SK-N-SH treated with all-trans-retinoic acid at 6 μM for 48 hours (cell line): ENCODE data around the gene CLEC5A.

Experiments
- ATAC-seq: fragments of 200-7000 bp; cut with Tn5 transposase; 3 replicates; pipeline ENCODE4 v1.9.1; 2020; ENCODE audit warnings: mild to moderate bottlenecking, moderate library complexity
- ARNTL ChIP-seq: fragments of 450-650 bp; formaldehyde crosslinking; IDR thresholded peaks from 2 replicates; pipeline ENCODE4 v1.5.0; 2020; ENCODE audit warnings: low read depth, mild to moderate bottlenecking, moderate library complexity, borderline replicate concordance
- BACH2 ChIP-seq: fragments of 250-450 bp; sonication (Bioruptor Pico); IDR thresholded peaks from 2 replicates; pipeline ENCODE4 v1.9.0; 2021; ENCODE audit warnings: mild to moderate bottlenecking, borderline replicate concordance
- CSDC2 ChIP-seq: fragments of 250-450 bp; sonication (Bioruptor Pico); IDR thresholded peaks from 2 replicates; pipeline ENCODE4 v1.5.0; 2020; ENCODE audit warnings: mild to moderate bottlenecking, moderate library complexity
- ISL1 ChIP-seq: fragments of 250-450 bp; sonication (Bioruptor Pico); IDR thresholded peaks from 2 replicates; pipeline ENCODE4 v2.1.2; 2022; ENCODE audit warnings: mild to moderate bottlenecking, moderate library complexity
- OSR1 ChIP-seq: fragments of 250-450 bp; sonication (Bioruptor Pico); IDR thresholded peaks from 2 replicates; pipeline ENCODE4 v1.8.0; 2022; ENCODE audit warnings: moderate library complexity, mild to moderate bottlenecking, inconsistent platforms
- PPARA ChIP-seq: fragments of 250-450 bp; sonication (Bioruptor Pico); IDR thresholded peaks from 2 replicates; pipeline ENCODE4 v1.5.0; 2020; ENCODE audit warnings: mild to moderate bottlenecking, borderline replicate concordance
- RARB ChIP-seq: fragments of 250-450 bp; sonication (Bioruptor Pico); IDR thresholded peaks from 2 replicates; pipeline ENCODE4 v1.8.0; 2021; ENCODE audit warnings: mild to moderate bottlenecking, moderate library complexity
- TCF4 ChIP-seq: fragments of 250-450 bp; sonication (Bioruptor Pico); IDR thresholded peaks from 2 replicates; pipeline ENCODE4 v1.8.0; 2021; ENCODE audit warnings: mild to moderate bottlenecking, moderate library complexity, borderline replicate concordance
- ZC3H10 ChIP-seq: fragments of 250-450 bp; sonication (Bioruptor Pico); IDR thresholded peaks from 2 replicates; pipeline ENCODE4 v1.5.1; 2021; ENCODE audit warnings: mild to moderate bottlenecking, moderate library complexity
- ZFP30 ChIP-seq: fragments of 450-650 bp; formaldehyde crosslinking; IDR thresholded peaks from 2 replicates; pipeline ENCODE4 v1.5.0; 2022; ENCODE audit warnings: mild to moderate bottlenecking, moderate library complexity
- ZNF8 ChIP-seq: fragments of 450-650 bp; formaldehyde crosslinking; IDR thresholded peaks from 2 replicates; pipeline ENCODE4 v1.5.0; 2020; ENCODE audit warnings: mild to moderate bottlenecking, moderate library complexity
- TF ChIP-seq, protein P1 (sequence below): fragments of 250-450 bp; sonication (Bioruptor Pico); IDR thresholded peaks from 2 replicates; pipeline ENCODE4 v1.8.0; 2021; ENCODE audit warnings: low read depth, mild to moderate bottlenecking, moderate library complexity, borderline replicate concordance
- TF ChIP-seq, protein P2 (sequence below): fragments of 250-450 bp; sonication (Bioruptor Pico); IDR thresholded peaks from 2 replicates; pipeline ENCODE4 v1.8.0; 2020; ENCODE audit warnings: mild to moderate bottlenecking, moderate library complexity, borderline replicate concordance
- TF ChIP-seq, protein P3 (sequence below): fragments of 250-450 bp; sonication (Bioruptor Pico); IDR thresholded peaks from 2 replicates; pipeline ENCODE4 v1.5.1; 2020; ENCODE audit warnings: low read depth, mild to moderate bottlenecking, moderate library complexity
- TF ChIP-seq, protein P4 (sequence below): fragments of 250-450 bp; sonication (Bioruptor Pico); IDR thresholded peaks from 2 replicates; pipeline ENCODE4 v1.5.1; 2021; ENCODE audit warnings: mild to moderate bottlenecking, moderate library complexity
- TF ChIP-seq, protein P5 (sequence below): fragments of 250-450 bp; sonication (Bioruptor Pico); IDR thresholded peaks from 2 replicates; pipeline ENCODE4 v1.5.0; 2020; ENCODE audit warnings: mild to moderate bottlenecking, moderate library complexity

CLEC5A gene

DNA sequence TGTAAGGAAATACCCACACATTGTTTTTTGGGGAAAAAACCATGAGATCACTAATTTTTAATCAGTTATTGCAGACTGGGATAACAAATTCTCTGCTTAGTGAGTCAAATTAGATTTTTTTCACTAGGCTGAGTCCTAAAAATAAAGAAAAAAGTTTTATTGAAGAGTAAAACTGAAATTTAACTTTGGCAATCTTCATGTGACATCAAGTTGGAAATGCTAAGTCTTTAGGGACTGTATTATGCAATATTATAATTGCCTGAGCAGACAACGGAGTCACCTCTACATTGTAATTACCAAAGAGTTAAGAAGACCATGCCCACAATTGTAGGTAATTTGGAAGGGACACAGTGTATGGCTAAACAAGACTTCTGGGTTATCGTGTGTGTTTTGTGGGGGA, 2.2 kb upstream of the CLEC5A start (continued):
- TF ChIP-seq, protein P1, sequence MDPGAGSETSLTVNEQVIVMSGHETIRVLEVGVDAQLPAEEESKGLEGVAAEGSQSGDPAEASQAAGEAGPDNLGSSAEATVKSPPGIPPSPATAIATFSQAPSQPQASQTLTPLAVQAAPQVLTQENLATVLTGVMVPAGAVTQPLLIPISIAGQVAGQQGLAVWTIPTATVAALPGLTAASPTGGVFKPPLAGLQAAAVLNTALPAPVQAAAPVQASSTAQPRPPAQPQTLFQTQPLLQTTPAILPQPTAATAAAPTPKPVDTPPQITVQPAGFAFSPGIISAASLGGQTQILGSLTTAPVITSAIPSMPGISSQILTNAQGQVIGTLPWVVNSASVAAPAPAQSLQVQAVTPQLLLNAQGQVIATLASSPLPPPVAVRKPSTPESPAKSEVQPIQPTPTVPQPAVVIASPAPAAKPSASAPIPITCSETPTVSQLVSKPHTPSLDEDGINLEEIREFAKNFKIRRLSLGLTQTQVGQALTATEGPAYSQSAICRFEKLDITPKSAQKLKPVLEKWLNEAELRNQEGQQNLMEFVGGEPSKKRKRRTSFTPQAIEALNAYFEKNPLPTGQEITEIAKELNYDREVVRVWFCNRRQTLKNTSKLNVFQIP: no peak
- TF ChIP-seq ISL1 (CRISPR knock-in tag): no peak
- no peak for TF ChIP-seq ZNF8

DNA sequence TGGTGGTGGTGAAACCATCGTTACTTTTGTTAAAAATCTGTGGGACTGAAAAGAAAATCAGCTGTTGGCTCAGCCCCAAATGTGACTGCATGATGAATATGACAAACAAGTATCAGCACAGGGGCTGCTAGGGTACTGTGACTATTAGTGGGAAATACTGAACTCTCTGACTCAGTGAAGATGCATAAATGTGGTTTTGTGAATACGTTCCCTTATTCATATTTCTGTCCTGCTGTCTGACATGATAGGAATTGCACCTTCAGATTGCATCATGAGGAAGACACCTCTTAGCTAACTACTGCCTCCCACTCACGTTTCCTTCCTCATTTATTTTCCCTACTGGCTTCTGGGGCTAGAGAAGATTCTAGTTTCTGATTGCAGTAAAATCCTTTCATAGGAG, 1.4 kb downstream of the CLEC5A start:
- no peak for ATAC-seq
- no peak for TF ChIP-seq PPARA (CRISPR knock-in tag)
- TF ChIP-seq ISL1 (CRISPR knock-in tag): no peak
- TF ChIP-seq, protein P2, sequence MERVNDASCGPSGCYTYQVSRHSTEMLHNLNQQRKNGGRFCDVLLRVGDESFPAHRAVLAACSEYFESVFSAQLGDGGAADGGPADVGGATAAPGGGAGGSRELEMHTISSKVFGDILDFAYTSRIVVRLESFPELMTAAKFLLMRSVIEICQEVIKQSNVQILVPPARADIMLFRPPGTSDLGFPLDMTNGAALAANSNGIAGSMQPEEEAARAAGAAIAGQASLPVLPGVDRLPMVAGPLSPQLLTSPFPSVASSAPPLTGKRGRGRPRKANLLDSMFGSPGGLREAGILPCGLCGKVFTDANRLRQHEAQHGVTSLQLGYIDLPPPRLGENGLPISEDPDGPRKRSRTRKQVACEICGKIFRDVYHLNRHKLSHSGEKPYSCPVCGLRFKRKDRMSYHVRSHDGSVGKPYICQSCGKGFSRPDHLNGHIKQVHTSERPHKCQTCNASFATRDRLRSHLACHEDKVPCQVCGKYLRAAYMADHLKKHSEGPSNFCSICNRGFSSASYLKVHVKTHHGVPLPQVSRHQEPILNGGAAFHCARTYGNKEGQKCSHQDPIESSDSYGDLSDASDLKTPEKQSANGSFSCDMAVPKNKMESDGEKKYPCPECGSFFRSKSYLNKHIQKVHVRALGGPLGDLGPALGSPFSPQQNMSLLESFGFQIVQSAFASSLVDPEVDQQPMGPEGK: no peak
- TF ChIP-seq, protein P3, sequence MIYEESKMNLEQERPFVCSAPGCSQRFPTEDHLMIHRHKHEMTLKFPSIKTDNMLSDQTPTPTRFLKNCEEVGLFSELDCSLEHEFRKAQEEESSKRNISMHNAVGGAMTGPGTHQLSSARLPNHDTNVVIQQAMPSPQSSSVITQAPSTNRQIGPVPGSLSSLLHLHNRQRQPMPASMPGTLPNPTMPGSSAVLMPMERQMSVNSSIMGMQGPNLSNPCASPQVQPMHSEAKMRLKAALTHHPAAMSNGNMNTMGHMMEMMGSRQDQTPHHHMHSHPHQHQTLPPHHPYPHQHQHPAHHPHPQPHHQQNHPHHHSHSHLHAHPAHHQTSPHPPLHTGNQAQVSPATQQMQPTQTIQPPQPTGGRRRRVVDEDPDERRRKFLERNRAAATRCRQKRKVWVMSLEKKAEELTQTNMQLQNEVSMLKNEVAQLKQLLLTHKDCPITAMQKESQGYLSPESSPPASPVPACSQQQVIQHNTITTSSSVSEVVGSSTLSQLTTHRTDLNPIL (CRISPR knock-in tag): no peak
- no peak for TF ChIP-seq RARB (CRISPR knock-in tag)
- TF ChIP-seq ZC3H10 (CRISPR knock-in tag): no peak
- TF ChIP-seq TCF4: no peak
- TF ChIP-seq ZNF8: no peak
- no peak for TF ChIP-seq ZFP30 (CRISPR knock-in tag)
- TF ChIP-seq, protein P4, sequence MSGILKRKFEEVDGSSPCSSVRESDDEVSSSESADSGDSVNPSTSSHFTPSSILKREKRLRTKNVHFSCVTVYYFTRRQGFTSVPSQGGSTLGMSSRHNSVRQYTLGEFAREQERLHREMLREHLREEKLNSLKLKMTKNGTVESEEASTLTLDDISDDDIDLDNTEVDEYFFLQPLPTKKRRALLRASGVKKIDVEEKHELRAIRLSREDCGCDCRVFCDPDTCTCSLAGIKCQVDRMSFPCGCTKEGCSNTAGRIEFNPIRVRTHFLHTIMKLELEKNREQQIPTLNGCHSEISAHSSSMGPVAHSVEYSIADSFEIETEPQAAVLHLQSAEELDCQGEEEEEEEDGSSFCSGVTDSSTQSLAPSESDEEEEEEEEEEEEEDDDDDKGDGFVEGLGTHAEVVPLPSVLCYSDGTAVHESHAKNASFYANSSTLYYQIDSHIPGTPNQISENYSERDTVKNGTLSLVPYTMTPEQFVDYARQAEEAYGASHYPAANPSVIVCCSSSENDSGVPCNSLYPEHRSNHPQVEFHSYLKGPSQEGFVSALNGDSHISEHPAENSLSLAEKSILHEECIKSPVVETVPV (CRISPR knock-in tag): no peak
- no peak for TF ChIP-seq ARNTL (CRISPR knock-in tag)
- no peak for TF ChIP-seq OSR1 (CRISPR knock-in tag)
- no peak for TF ChIP-seq CSDC2 (CRISPR knock-in tag)
- TF ChIP-seq, protein P1: no peak

DNA sequence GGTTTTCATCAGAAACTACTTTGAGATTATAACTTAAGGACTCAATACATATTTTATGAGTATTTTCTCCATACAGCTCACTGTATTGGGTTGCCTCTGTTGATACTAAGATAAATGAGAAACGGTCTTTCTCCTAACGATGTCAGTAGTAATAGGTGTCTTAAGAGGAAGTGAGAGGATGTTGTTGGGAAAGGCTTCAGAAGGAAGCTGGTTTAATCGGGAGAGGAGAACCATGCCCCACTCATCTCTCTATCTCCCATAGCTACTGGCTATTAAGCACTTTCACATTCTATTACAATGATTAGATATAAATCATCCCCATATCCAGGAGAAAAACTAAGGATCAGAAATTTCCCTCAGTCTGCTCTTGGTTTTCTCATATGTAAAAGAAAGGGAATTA, 2.0 kb downstream of the CLEC5A start:
- ATAC-seq: no peak
- no peak for TF ChIP-seq OSR1 (CRISPR knock-in tag)
- no peak for TF ChIP-seq ARNTL (CRISPR knock-in tag)
- TF ChIP-seq, protein P2: no peak
- TF ChIP-seq BACH2: no peak
- no peak for TF ChIP-seq ZC3H10 (CRISPR knock-in tag)
- TF ChIP-seq, protein P1: no peak

DNA sequence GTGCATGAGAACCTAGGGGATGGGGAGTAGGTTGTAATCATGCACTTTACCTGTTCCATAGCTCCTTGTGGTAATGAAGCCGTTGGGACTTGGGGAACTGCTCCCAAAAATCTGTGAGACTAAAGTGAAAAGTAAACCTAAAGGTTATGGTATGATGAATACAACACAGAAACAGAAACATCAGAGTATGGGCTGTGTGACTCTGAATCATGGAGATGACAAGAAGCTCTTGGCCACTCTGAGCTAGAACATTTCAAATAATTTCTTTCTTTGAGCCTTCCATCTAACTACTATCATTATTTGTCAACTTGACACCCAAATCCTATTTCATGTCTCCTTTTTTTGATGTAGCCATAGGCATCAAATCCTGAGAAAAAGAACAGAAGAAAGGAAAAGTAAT, 2.9 kb downstream of the CLEC5A start:
- ATAC-seq: no peak
- TF ChIP-seq ZNF8 (no peak), ZC3H10 (CRISPR knock-in tag) (no peak), CSDC2 (CRISPR knock-in tag) (no peak), OSR1 (CRISPR knock-in tag) (no peak)
- TF ChIP-seq, protein P3 (CRISPR knock-in tag): no peak
- TF ChIP-seq, protein P2: no peak
- TF ChIP-seq, protein P5, sequence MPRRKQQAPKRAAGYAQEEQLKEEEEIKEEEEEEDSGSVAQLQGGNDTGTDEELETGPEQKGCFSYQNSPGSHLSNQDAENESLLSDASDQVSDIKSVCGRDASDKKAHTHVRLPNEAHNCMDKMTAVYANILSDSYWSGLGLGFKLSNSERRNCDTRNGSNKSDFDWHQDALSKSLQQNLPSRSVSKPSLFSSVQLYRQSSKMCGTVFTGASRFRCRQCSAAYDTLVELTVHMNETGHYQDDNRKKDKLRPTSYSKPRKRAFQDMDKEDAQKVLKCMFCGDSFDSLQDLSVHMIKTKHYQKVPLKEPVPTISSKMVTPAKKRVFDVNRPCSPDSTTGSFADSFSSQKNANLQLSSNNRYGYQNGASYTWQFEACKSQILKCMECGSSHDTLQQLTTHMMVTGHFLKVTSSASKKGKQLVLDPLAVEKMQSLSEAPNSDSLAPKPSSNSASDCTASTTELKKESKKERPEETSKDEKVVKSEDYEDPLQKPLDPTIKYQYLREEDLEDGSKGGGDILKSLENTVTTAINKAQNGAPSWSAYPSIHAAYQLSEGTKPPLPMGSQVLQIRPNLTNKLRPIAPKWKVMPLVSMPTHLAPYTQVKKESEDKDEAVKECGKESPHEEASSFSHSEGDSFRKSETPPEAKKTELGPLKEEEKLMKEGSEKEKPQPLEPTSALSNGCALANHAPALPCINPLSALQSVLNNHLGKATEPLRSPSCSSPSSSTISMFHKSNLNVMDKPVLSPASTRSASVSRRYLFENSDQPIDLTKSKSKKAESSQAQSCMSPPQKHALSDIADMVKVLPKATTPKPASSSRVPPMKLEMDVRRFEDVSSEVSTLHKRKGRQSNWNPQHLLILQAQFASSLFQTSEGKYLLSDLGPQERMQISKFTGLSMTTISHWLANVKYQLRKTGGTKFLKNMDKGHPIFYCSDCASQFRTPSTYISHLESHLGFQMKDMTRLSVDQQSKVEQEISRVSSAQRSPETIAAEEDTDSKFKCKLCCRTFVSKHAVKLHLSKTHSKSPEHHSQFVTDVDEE (CRISPR knock-in tag): no peak
